ENCODE measurements around the gene REXO5.

Gene REXO5

GRCh38 chr16:20765732-20766131 is 40.6 kb upstream of the REXO5 start:
- no peak for DNase-seq (ENCODE audit: low read depth)
- no peak overlapping the region for H3K4me3 ChIP-seq (ENCODE audit: low read depth, low read length)
- TF ChIP-seq, protein P1, sequence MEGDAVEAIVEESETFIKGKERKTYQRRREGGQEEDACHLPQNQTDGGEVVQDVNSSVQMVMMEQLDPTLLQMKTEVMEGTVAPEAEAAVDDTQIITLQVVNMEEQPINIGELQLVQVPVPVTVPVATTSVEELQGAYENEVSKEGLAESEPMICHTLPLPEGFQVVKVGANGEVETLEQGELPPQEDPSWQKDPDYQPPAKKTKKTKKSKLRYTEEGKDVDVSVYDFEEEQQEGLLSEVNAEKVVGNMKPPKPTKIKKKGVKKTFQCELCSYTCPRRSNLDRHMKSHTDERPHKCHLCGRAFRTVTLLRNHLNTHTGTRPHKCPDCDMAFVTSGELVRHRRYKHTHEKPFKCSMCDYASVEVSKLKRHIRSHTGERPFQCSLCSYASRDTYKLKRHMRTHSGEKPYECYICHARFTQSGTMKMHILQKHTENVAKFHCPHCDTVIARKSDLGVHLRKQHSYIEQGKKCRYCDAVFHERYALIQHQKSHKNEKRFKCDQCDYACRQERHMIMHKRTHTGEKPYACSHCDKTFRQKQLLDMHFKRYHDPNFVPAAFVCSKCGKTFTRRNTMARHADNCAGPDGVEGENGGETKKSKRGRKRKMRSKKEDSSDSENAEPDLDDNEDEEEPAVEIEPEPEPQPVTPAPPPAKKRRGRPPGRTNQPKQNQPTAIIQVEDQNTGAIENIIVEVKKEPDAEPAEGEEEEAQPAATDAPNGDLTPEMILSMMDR (conservative IDR thresholded peaks at IDR 0.05; ENCODE audit: low read depth, low read length): no peak

- TF ChIP-seq, protein P1 (conservative IDR thresholded peaks at IDR 0.05; ENCODE audit: low read depth, low read length): no peak
- DNase-seq (ENCODE audit: low read depth): no peak
- H3K4me3 ChIP-seq (ENCODE audit: low read depth, low read length): no peak overlapping the region
Measured at GRCh38 chr16:20766294-20766693, 40.0 kb upstream of the REXO5 start.

DNA sequence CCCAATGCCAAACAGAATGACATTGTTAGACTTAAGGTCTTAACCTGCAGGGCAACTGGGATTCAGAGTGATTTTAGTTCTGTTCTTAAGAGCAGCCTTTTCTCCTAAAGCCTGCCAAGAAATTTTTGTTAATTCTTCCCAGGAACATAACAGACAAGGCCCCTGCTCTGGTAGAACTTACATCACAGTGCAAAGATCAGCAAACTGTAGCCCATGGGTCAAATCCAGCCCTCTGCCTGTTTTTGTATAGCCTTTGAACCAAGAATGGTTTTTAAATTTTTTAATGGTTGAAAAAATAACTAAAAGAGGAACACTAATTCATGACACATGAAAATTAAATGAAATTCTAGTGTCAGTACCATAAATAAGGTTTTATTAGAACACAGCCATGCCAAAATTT is 38.8 kb upstream of the REXO5 start:
- TF ChIP-seq, protein P1 (conservative IDR thresholded peaks at IDR 0.05; ENCODE audit: low read depth, low read length): no peak
- no peak for DNase-seq (ENCODE audit: low read depth)
- no peak overlapping the region for H3K4me3 ChIP-seq (ENCODE audit: low read depth, low read length)

DNA sequence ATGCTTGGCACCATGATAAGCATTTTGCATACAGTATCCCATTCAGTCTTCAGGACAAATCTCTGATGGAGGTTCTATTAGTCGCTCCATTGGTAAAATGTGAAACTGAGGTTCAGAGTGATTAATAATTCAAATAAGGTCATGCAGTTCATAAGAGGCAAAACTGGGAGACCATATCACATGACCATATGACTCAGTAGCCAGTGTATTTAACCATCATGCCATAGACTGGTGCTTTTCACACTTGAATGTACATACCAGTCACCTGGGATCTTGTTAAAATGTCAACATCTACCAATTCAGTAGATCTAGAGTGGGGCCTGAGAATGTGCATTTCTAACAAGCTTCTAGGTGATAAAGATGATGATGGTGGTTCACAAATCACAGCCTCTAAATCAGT is 38.2 kb upstream of the REXO5 start:
- H3K4me3 ChIP-seq (ENCODE audit: low read depth, low read length): no peak overlapping the region
- DNase-seq (ENCODE audit: low read depth): no peak
- TF ChIP-seq, protein P1 (conservative IDR thresholded peaks at IDR 0.05; ENCODE audit: low read depth, low read length): no peak

DNA sequence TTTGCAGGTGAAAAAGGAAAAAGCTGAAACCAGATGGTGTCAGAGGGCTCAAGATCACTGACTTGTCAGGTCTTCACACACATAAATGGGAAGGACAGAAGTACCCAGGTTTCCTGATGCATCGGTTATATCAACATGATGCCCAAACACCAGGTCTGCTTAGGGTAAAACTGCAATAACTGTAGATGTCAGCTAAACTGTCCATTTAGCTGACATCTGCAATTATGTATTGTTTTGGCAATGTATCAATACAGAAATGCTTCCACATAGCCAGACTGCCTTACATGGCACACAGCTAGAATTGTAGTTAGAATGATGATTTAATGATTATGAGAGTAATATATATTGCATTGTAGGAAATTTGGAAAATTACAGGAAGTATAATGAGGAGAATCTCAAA is 37.5 kb upstream of the REXO5 start:
- TF ChIP-seq, protein P1 (conservative IDR thresholded peaks at IDR 0.05; ENCODE audit: low read depth, low read length): no peak
- DNase-seq (ENCODE audit: low read depth): no peak
- no peak overlapping the region for H3K4me3 ChIP-seq (ENCODE audit: low read depth, low read length)

GRCh38 chr16:20773679-20774078 is 32.6 kb upstream of the REXO5 start:
- TF ChIP-seq, protein P1 (conservative IDR thresholded peaks at IDR 0.05; ENCODE audit: low read depth, low read length): no peak
- H3K4me3 ChIP-seq (ENCODE audit: low read depth, low read length): no peak overlapping the region
- DNase-seq (ENCODE audit: low read depth): no peak

GRCh38 chr16:20774703-20775362 is 31.5 kb upstream of the REXO5 start:
- TF ChIP-seq, protein P1 (conservative IDR thresholded peaks at IDR 0.05; ENCODE audit: low read depth, low read length): peak; percentile 90
- peak; percentile 82 for DNase-seq (ENCODE audit: low read depth)
- H3K4me3 ChIP-seq (ENCODE audit: low read depth, low read length): no peak overlapping the region
